ENCODE data around the gene PMM1.
"Not testable (repeated sequence)": the region's sequence is repeated elsewhere in the genome, so short reads cannot be mapped to it uniquely, and the experiment has no call there.

PMM1 gene

GRCh38 chr22:41598891-41599635 lies 9.4 kb upstream of the PMM1 start:
- Histone ChIP-seq H3K27me3 (no peaks in the 10 kb centered on the region), H3K4me1 (no peaks in the 10 kb centered on the region), H3K9me3 (no peaks in the 10 kb centered on the region), H3K4me3 (no peak overlapping the region), H3K27ac (no peak overlapping the region), H3K36me3 (peaks cover 9 to 43% (median 30%) of the 10 kb centered on the region in 3 donors)
- intact Hi-C loops (cut with DNase I; ENCODE audit: low total_unique reads) = loop anchor here (5.0 kb wide), 1 partner anchor 47 kb away; no protein-coding TSS in a partner anchor
- TF ChIP-seq, protein P1, sequence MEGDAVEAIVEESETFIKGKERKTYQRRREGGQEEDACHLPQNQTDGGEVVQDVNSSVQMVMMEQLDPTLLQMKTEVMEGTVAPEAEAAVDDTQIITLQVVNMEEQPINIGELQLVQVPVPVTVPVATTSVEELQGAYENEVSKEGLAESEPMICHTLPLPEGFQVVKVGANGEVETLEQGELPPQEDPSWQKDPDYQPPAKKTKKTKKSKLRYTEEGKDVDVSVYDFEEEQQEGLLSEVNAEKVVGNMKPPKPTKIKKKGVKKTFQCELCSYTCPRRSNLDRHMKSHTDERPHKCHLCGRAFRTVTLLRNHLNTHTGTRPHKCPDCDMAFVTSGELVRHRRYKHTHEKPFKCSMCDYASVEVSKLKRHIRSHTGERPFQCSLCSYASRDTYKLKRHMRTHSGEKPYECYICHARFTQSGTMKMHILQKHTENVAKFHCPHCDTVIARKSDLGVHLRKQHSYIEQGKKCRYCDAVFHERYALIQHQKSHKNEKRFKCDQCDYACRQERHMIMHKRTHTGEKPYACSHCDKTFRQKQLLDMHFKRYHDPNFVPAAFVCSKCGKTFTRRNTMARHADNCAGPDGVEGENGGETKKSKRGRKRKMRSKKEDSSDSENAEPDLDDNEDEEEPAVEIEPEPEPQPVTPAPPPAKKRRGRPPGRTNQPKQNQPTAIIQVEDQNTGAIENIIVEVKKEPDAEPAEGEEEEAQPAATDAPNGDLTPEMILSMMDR (IDR thresholded peaks at IDR 0.05) = no peak
- DNase-seq = no peak

GRCh38 chr22:41598081-41598480 lies 8.4 kb upstream of the PMM1 start:
- H3K27ac ChIP-seq = no peak overlapping the region
- intact Hi-C loops (cut with DNase I; ENCODE audit: low total_unique reads) = loop anchor here (5.0 kb wide), 1 partner anchor 46 kb away; no protein-coding TSS in a partner anchor
- no peaks in the 10 kb centered on the region for H3K27me3 ChIP-seq
- TF ChIP-seq, protein P1 (IDR thresholded peaks at IDR 0.05) = no peak
- peaks cover 9 to 36% (median 27%) of the 10 kb centered on the region in 3 donors for H3K36me3 ChIP-seq
- no peak for DNase-seq
- no peaks in the 10 kb centered on the region for H3K9me3 ChIP-seq
- no peaks in the 10 kb centered on the region for H3K4me1 ChIP-seq
- no peak overlapping the region for H3K4me3 ChIP-seq

DNA sequence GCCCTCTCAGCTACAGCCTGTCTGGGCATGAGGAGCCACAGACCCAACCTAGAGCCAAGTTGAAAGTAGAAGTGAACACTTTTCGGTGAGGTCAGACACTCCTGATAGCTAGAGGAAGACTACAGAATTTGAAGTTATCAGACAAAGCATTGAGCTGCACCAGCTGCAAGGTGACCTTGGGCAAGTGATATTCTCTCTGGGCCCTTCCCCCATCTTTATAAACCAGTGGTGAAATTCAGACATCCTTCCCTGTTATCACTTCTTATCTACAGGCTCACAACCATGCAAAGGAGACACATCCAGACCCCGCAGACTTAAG lies 8.0 kb upstream of the PMM1 start:
- no peaks in the 10 kb centered on the region for H3K4me1 ChIP-seq
- TF ChIP-seq, protein P1 (IDR thresholded peaks at IDR 0.05) = no peak
- H3K27me3 ChIP-seq = no peaks in the 10 kb centered on the region
- H3K9me3 ChIP-seq = no peaks in the 10 kb centered on the region
- no peak overlapping the region for H3K4me3 ChIP-seq
- DNase-seq = no peak
- intact Hi-C loops (cut with DNase I; ENCODE audit: low total_unique reads) = loop anchor here (5.0 kb wide), 1 partner anchor 45 kb away; no protein-coding TSS in a partner anchor
- no peak overlapping the region for H3K27ac ChIP-seq
- peaks cover 9 to 31% (median 23%) of the 10 kb centered on the region in 3 donors for H3K36me3 ChIP-seq

DNA sequence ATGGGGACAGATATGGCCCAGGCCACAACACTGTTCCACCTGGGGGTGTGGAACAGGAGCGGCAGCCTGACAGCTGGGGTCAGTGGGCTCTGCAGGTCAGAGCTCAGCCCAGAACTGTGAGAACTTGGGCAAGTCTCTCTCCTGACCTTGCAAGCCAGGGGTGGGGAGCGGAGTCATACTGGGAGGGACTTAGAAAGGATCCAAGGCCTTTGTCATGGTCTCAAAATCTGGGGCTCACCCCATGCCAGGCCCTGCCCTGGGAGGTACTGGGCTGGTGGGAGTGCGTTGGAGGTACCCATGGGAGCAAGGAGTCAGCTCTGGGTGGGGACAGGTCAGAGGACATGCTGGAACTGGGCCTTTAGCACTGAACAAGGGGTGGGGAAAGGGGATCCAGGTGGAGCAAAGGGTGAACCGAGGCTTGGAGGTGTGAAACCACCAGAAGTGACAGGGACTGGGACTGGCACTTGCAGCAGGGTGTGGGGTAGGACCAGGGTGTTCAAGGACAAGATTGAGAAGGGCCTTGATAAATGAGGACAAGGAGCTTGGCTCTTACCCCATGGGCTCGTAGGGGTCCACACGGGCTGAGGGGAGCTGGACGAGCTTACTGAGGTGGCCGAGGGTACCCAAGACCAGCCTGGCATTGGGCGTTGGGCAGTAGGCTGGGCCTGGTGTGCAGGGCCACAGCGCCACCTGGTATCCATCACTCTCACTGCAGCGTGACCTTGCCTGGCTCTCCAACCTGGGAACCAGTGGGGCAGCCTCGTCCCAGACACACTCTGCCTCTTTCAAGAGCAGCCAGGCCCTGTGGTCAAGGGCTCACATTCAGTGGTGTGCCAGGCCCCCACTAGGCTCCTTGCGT lies 7.4 kb upstream of the PMM1 start:
- peak; percentile 41 to 74 for DNase-seq
- H3K36me3 ChIP-seq = peaks cover 6 to 25% (median 17%) of the 10 kb centered on the region in 3 donors
- TF ChIP-seq, protein P1 (IDR thresholded peaks at IDR 0.05) = peak; percentile 72 to 87
- no peak overlapping the region for H3K4me3 ChIP-seq
- H3K4me1 ChIP-seq = no peaks in the 10 kb centered on the region
- intact Hi-C loops (cut with DNase I; ENCODE audit: low total_unique reads) = loop anchor here (5.0 kb wide), 1 partner anchor 45 kb away; no protein-coding TSS in a partner anchor
- H3K27me3 ChIP-seq = no peaks in the 10 kb centered on the region
- H3K9me3 ChIP-seq = no peaks in the 10 kb centered on the region
- H3K27ac ChIP-seq = no peak overlapping the region

GRCh38 chr22:41595703-41596102 lies 6.1 kb upstream of the PMM1 start:
- peaks cover 0 to 12% (median 10%) of the 10 kb centered on the region in 3 donors for H3K36me3 ChIP-seq
- intact Hi-C loops (cut with DNase I; ENCODE audit: low total_unique reads) = loop anchor here (5.0 kb wide), 1 partner anchor 43 kb away; no protein-coding TSS in a partner anchor
- no peaks in the 10 kb centered on the region for H3K27me3 ChIP-seq
- DNase-seq = no peak
- H3K27ac ChIP-seq = no peak overlapping the region
- no peaks in the 10 kb centered on the region for H3K4me1 ChIP-seq
- no peak overlapping the region for H3K4me3 ChIP-seq
- no peaks in the 10 kb centered on the region for H3K9me3 ChIP-seq
- TF ChIP-seq, protein P1 (IDR thresholded peaks at IDR 0.05) = no peak

GRCh38 chr22:41593336-41593960 lies 3.8 kb upstream of the PMM1 start:
- intact Hi-C loops (cut with DNase I; ENCODE audit: low total_unique reads); H3K27me3 ChIP-seq; H3K9me3 ChIP-seq; H3K4me3 ChIP-seq; H3K27ac ChIP-seq; DNase-seq; H3K36me3 ChIP-seq: not testable (repeated sequence)
- H3K4me1 ChIP-seq = peaks cover 0 to 14% (median 6%) of the 10 kb centered on the region in 4 donors

Data from tibial artery (tissue), 4 donors.